SK-N-SH (cell line): ENCODE measurements around the gene ME3.

Source experiments
- CTCF ChIP-seq: fragments of 200-600 bp; sonication (generic); IDR thresholded peaks from 2 replicates; pipeline ENCODE4 v1.6.1; 2017; ENCODE audit warnings: antibody characterized with exemption, mild to moderate bottlenecking, moderate library complexity
- JUND ChIP-seq: IDR thresholded peaks from 2 replicates; pipeline ENCODE4 v1.4.0; 2012
- RAD21 ChIP-seq: IDR thresholded peaks from 2 replicates; pipeline ENCODE4 v1.6.1; 2012; ENCODE audit warnings: mild to moderate bottlenecking, low read length
- RCOR1 ChIP-seq: fragments of 150-350 bp; IDR thresholded peaks from 2 replicates; pipeline ENCODE4 v1.6.1; 2017; ENCODE audit warnings: antibody characterized with exemption, low read length

- no peak for TF ChIP-seq RAD21
- no peak for TF ChIP-seq CTCF
- no peak for TF ChIP-seq RCOR1
- TF ChIP-seq JUND: no peak
These were observed 174.6 kb downstream of the ME3 start for GRCh38 chr11:86497836-86498235.
